Measurements from ENCODE around the gene HS6ST1. TPM values are rescaled to one million over a fixed set of nuclear protein-coding genes. Genes with fewer than 3 reads are reported as not detected.
"Not testable (repeated sequence)": the region's sequence is repeated elsewhere in the genome, so short reads cannot be mapped to it uniquely, and the experiment has no call there.

The HS6ST1 gene
- total RNA-seq, 1 experiment from 2014 or later, result 45.2 TPM

- in situ Hi-C loops (cut with HindIII; ENCODE audit: low sequenced_read_pairs), result no loop called here
- peak; percentile 57 for DNase-seq (ENCODE audit: low spot score)
Observed at GRCh38 chr2:128261245-128262128, 57.2 kb downstream of the HS6ST1 start.

DNA sequence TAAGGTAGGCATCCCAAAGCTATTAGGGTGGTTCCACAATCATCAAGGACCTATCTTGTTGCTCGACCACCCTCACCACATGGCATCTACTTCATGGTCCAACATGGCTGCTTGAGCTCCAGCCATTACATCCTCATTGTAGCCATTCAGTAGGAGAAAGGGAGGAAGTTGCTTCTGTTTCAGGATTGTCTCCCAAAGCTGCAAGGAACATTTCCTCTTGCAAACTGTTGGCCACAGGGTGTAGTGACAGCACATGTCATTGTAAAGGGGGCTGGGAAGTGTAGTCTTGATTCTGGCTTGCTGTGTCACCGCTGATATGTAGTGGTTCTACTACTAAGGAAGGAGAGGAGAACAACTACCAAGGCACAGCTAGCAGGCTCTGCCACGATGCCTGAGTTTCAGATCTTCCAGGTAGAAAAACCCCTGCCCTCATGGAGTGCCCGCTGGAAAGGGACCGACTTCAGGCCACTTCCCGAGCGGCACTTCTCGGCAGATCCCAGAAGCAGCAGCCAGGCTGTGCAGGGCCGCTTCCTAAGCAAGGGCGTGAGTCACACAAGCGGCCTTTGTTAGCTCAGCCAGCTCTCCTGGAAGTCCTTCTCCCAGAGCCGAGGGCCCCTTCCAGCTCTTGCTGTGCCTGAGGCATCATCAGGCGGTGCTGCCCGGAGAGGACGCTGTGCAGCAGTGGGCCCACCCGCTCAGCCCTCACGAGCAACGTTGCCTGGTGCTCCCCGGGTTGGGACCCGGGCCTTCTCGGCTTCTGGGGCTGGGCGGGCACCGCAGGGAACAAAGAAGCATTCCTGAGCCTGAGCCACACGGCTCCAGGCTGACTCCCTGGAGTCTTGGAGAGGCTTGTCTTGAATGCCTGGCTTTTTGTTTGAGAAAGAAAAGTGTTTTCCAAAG, 58.2 kb downstream of the HS6ST1 start:
- in situ Hi-C loops (cut with HindIII; ENCODE audit: low sequenced_read_pairs), result no loop called here
- peak; percentile 37 for DNase-seq (ENCODE audit: low spot score)

- no peak for DNase-seq (ENCODE audit: low spot score)
Observed at GRCh38 chr2:128259585-128259984, 59.1 kb downstream of the HS6ST1 start.

DNA sequence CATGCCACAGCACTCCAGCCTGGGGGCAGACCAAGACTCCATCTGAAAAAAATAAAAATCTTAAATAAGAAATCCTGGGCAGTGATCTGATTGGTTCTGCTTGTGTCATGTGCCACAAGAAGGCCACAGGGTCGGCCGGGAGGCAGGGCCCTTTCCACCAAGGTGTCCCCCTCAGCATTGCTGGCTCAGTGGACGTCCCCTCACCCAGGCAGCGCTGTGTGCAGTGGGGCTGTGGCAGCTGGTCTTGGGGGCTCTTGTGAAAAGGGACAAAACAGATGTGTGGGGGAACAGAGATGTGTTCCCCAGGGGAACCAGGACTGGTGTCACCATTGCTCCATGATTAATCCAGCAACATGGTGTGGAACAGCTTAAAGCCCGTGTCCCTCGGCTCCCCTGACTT, 60.5 kb downstream of the HS6ST1 start:
- DNase-seq (ENCODE audit: low spot score), result no peak
- in situ Hi-C loops (cut with HindIII; ENCODE audit: low sequenced_read_pairs), result no loop called here

More at GRCh38 chr2:128259585-128259984, 59.1 kb downstream of the HS6ST1 start:
- in situ Hi-C loops (cut with HindIII; ENCODE audit: low sequenced_read_pairs), result no loop called here

DNA sequence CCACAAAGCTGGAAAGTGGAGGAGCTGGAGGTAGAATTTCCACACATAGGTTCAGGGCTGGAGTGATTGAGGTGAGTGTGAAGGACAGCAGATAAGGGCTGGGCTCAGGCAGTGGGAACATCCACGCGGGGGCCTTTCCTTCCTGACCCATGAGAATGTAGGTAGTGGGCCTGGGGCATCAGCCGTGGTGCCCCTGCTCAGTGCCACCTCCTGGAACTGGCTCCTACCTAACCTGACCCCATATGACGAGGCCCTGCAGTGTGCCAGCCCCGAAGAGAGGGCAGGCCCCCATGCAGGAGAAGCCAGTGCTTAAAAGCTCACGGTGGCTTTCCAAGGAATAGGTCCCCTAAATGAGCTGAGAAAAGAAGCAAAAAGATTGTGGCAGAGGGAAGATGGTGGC, 66.2 kb downstream of the HS6ST1 start:
- in situ Hi-C loops (cut with HindIII; ENCODE audit: low sequenced_read_pairs), result no loop called here
- DNase-seq (ENCODE audit: low spot score), result no peak

DNA sequence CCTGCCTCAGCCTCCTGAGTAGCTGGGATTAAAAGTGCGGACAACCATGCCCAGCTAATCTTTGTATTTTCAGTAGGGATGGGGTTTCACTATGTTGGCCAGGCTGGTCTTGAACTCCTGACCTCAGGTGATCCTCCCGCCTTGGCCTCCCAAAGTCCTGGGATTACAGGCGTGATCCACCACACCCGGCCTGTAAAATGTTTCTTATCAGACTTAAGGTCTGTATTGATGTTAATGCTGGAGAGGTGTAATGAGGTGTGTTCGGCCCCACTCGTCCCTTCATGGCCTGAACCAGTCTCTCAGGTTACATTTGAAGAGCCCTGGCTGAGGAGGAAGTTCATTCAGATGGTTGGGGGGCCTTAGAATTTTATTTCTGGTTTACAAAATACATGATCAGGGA, 66.6 kb downstream of the HS6ST1 start:
- in situ Hi-C loops (cut with HindIII; ENCODE audit: low sequenced_read_pairs), result not testable (repeated sequence)

GRCh38 chr2:128250229-128251025, 68.2 kb downstream of the HS6ST1 start:
- DNase-seq (ENCODE audit: low spot score), result no peak
- in situ Hi-C loops (cut with HindIII; ENCODE audit: low sequenced_read_pairs), result no loop called here

More for the DNA sequence above, 66.6 kb downstream of the HS6ST1 start:
- not testable (repeated sequence) for DNase-seq (ENCODE audit: low spot score)

GRCh38 chr2:128249555-128249954, 69.1 kb downstream of the HS6ST1 start:
- in situ Hi-C loops (cut with HindIII; ENCODE audit: low sequenced_read_pairs), result no loop called here
- DNase-seq (ENCODE audit: low spot score), result no peak

DNA sequence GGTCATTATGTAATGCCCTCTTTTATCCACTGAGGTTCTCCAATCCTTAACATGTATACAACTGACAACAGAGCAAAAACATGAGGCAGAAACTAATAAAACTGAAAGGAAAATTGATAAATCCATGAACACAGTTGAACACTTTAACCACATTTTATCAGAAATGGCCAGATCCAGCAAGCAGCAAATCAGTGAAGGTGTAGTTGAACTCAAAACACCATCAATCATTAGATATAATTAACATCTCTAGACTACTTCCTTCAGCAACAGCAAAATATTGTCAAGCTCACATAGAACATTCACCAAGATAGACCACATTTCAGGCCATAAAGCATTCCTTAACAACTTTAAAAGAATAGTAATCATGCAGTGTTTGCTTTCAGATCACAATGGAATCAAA, 72.9 kb downstream of the HS6ST1 start:
- DNase-seq (ENCODE audit: low spot score), result no peak
- in situ Hi-C loops (cut with HindIII; ENCODE audit: low sequenced_read_pairs), result no loop called here

- in situ Hi-C loops (cut with HindIII; ENCODE audit: low sequenced_read_pairs), result no loop called here
Observed at GRCh38 chr2:128241896-128242295, 76.8 kb downstream of the HS6ST1 start.

DNA sequence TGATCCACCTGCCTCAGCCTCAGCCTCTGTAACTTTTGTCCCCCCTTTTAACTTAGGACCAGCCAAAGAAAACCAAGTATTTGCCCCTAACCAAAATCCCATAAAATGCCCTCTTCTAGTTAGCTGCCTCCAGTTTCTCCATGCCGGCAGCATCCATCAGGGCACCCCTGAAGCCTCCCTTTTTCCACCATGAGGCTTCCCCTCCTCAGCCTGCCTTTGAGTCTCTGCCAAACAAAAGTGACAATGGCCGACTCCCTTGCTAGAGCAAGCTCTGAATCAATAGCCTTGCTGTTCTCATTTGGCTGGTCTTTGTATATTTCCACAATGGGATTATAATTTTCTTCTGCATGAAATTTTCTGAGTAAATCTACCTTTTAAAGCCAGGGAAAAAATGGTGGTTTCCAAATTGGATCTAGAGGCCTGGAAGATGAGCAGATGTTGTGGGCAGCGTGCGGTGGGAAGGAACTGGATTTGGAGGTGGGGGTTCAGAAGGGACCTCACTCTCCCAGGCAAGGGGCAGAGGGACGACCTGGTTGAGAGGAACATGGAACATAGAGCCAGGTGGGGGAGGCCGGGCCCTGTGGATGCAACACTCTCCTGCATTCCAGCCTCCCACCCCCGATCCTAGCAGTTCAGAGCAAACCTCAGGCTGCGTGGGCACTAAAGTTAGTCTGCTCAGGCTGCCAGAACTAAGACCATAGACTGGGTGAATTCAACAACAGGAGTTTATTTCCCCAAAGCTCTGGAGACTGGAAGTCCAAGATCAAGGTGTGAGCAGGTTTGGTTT, 80.6 kb downstream of the HS6ST1 start:
- in situ Hi-C loops (cut with HindIII; ENCODE audit: low sequenced_read_pairs), result no loop called here
- no peak for DNase-seq (ENCODE audit: low spot score)

More at GRCh38 chr2:128241896-128242295, 76.8 kb downstream of the HS6ST1 start:
- no peak for DNase-seq (ENCODE audit: low spot score)

GRCh38 chr2:128237081-128237534, 81.6 kb downstream of the HS6ST1 start:
- in situ Hi-C loops (cut with HindIII; ENCODE audit: low sequenced_read_pairs), result no loop called here
- peak; percentile 42 for DNase-seq (ENCODE audit: low spot score)

DNA sequence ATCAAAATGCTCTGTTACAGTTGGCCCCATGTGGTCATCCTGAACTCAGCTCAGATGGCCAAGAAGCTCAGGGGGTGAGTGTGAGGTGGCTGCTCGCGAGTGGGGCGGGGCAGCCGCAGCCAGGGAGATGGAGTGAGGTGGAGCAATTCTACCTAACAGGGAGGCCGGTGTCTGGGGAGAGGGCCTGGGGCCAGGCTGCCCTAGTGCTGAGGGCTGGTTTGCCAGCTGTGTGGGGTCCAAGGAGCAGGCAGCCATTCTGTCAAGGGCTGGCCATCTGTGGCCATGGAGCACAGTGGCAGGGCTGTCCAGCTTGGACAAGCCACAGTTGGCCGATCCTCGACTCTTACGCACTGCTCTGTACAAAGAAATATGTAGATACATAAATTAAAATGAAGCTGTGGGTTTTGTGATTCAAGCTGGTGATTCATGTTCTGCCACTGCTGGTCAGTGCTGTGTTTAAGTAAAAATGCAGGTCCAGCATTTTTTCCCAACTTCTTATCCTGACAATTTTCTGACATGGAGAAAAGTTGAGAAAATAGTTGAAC, 82.1 kb downstream of the HS6ST1 start:
- no peak for DNase-seq (ENCODE audit: low spot score)
- in situ Hi-C loops (cut with HindIII; ENCODE audit: low sequenced_read_pairs), result no loop called here

GRCh38 chr2:128235581-128235980, 83.1 kb downstream of the HS6ST1 start:
- DNase-seq (ENCODE audit: low spot score), result no peak
- in situ Hi-C loops (cut with HindIII; ENCODE audit: low sequenced_read_pairs), result no loop called here

- DNase-seq (ENCODE audit: low spot score), result no peak
- in situ Hi-C loops (cut with HindIII; ENCODE audit: low sequenced_read_pairs), result no loop called here
Observed at GRCh38 chr2:128234613-128235012, 84.1 kb downstream of the HS6ST1 start.

DNA sequence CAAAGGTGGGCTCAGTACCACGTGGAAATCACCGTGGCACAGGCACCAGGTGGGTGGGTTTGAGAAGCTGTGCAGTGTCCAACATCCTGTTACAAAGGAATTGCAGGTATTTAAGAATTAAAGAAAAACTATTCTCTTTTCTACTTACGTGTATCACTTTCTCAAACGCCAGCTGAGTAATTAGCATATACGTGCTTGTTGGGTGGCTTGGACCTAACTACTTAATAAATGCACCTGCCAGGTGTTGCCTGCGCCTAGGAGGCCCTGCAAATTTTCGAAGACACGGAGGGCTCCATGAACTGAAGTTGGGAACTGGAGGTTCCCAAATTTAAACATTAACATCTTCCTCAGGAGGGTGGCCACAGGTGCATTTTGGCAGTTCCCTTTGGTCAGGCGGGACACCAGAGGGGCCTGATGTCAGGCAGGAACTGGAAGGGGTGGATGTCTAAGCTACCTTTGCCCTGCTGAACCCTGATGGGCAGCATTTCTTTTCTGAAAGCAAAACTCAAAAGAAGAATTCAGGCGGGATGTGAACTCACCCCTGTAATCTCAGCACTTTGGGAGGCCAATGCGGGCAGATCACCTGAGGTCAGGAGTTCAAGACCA, 84.8 kb downstream of the HS6ST1 start:
- in situ Hi-C loops (cut with HindIII; ENCODE audit: low sequenced_read_pairs), result no loop called here
- no peak for DNase-seq (ENCODE audit: low spot score)

GRCh38 chr2:128232965-128233789, 85.5 kb downstream of the HS6ST1 start:
- in situ Hi-C loops (cut with HindIII; ENCODE audit: low sequenced_read_pairs), result no loop called here
- DNase-seq (ENCODE audit: low spot score), result peak; percentile 87
